Skeletal muscle satellite cell (primary cell): ENCODE measurements around the gene BBLN.

Experiments
- H3K27me3 ChIP-seq: 2 replicates; pipeline ENCODE4 v1.7.0; 2013; ENCODE audit warnings: low read length; ENCODE audit not compliant: control insufficient read depth, insufficient read depth
- H3K36me3 ChIP-seq: 2 replicates; pipeline ENCODE4 v1.7.0; 2013; ENCODE audit warnings: mild to moderate bottlenecking, control low read depth, low read length; ENCODE audit not compliant: insufficient read depth
- H3K4me1 ChIP-seq: 2 replicates; pipeline ENCODE4 v1.7.0; 2013; ENCODE audit warnings: low read length; ENCODE audit not compliant: control insufficient read depth, insufficient read depth
- H3K4me2 ChIP-seq: 2 replicates; pipeline ENCODE4 v1.7.0; 2013; ENCODE audit warnings: mild to moderate bottlenecking, low read length
- H3K4me3 ChIP-seq: 2 replicates; pipeline ENCODE4 v1.7.0; 2013; ENCODE audit warnings: low read length
- H3K9ac ChIP-seq: 2 replicates; pipeline ENCODE4 v1.7.0; 2013; ENCODE audit warnings: mild to moderate bottlenecking, low read depth, low read length, moderate library complexity
- H3K9me3 ChIP-seq: replicated peaks from 2 replicates; pipeline ENCODE4 v1.7.0; 2013; ENCODE audit warnings: mild to moderate bottlenecking, control low read depth, low read length

Gene BBLN

DNA sequence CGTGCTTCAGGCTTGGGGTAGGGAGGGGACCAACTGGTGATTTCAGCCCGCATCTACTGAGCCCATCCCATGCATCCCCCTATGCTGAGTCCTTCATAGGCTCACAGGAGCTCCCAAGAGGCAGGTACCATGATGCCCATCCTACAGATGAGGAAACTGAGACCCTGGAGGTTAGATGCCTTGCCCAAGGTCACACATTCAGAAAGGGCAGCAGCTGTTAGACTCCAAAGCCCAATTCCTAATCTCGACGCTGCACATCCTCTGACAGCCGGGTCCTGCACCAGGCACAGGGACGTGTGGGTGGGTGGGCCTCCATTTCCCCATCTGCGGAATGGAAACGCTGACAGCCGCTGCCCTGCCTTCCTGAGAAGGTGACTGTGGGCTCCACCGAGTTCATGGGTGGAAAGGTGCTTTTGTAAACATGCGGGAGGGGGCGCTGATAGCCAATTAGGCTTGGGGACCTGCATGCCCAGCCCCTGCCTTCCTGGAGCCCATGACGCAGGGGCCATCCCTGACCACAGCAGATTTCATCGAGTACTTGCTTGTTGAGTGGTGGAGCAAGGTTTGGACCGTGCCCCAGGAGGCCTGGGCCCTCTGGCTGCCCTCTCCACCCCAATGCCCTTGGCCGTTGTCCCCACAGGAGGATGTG is 45.4 kb downstream of the BBLN start:
- no peak overlapping the region for H3K4me2 ChIP-seq
- H3K4me3 ChIP-seq: no peak overlapping the region
- no peaks in the 10 kb centered on the region for H3K9me3 ChIP-seq
- H3K4me1 ChIP-seq: peaks cover 7% of the 10 kb centered on the region
- H3K36me3 ChIP-seq: no peaks in the 10 kb centered on the region
- H3K9ac ChIP-seq: no peak overlapping the region
- peaks cover 43% of the 10 kb centered on the region for H3K27me3 ChIP-seq

DNA sequence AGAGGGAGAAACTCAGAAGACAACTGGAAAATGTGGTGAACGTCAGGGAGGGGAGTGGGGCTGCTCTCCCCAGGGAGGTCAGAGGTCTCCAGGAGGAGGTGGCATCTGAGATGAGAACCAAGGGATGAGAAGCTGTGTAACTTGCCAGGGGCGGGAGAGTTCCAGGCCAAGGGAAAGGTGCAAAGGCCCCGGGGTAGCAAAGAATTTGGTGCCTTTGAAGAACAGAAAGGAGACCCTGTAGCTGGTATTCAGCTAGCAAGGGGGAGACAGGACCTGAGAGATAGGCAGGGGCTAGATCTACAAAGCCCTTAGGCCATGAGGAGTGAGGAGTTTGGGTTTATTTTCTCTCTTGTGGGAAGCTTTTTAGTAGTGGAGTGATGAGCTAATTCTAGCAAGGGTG is 46.4 kb downstream of the BBLN start:
- H3K36me3 ChIP-seq: no peaks in the 10 kb centered on the region
- no peaks in the 10 kb centered on the region for H3K9me3 ChIP-seq
- no peak overlapping the region for H3K9ac ChIP-seq
- peaks cover 54% of the 10 kb centered on the region for H3K27me3 ChIP-seq
- no peak overlapping the region for H3K4me2 ChIP-seq
- no peak overlapping the region for H3K4me3 ChIP-seq
- peaks cover 7% of the 10 kb centered on the region for H3K4me1 ChIP-seq

DNA sequence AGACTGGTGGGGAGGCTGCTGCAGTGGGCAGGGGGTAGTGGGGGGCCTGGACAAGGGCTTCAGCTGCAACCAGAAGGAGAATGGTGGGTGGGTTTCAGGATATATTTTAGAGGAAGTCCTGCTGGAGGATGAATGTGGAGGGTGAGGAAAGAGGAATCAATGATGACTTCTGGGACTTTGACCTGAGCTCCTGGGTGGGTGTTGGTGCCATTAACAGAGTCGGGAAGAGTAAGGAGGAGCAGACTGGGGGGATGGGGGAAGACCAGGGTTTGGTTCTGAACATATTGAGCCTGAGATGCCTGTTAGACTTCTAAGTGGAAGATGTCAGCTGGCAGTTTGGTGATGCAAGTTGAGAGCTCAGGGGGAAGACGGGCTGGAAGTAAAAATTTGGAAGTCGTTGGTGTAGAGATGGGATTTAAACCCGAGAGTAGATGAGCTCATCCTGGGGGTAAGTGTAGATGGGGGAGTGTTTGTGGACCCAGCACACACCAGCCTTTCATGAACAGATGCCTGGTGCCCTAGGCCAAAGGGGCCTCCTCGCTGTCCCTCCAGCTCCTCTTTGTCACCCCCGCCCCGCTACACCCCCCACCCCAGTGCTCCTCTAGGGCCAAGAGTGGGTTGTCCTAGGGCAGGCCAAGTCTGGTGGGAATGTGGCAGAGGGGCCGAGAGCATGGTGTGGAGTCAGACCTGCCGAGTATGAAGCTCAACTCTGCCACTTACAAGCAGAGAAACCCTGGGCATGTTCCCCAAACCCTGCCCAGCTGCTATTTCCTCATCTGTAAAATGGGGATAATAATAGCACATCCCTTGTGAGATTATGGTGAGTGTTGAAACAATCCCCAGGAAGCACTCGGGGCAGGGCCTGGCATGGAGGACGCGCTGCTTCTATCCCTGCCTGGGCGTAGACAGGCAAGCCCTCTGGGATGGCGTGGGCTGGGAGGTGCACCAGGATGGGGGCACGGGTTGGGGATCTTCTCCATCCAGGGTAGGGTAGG is 47.1 kb downstream of the BBLN start:
- H3K36me3 ChIP-seq: no peaks in the 10 kb centered on the region
- H3K9ac ChIP-seq: no peak overlapping the region
- peaks cover 7% of the 10 kb centered on the region for H3K4me1 ChIP-seq
- no peaks in the 10 kb centered on the region for H3K9me3 ChIP-seq
- H3K27me3 ChIP-seq: peaks cover 60% of the 10 kb centered on the region
- H3K4me2 ChIP-seq: no peak overlapping the region
- no peak overlapping the region for H3K4me3 ChIP-seq

DNA sequence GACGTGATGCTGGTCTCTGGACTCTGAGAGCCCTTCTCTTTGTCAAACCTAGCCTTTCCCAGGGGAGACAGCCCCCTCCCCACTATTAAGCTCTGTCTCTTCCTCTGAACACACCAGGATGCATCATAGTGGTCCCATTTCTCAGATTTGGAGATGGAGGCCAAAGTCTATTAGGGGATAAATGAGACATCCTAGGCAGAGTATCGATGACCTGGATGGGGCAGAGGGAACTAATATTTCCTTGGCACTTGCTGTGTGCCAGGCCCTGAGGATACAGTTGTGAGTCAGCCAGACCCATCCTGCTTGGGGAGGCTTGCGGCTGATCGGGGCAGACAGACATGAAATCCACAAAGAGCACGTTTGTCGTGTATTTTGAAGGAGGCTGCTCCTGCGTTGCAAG is 48.3 kb downstream of the BBLN start:
- Histone ChIP-seq H3K4me3 (no peak overlapping the region), H3K9ac (no peak overlapping the region), H3K36me3 (no peaks in the 10 kb centered on the region), H3K9me3 (no peaks in the 10 kb centered on the region), H3K4me2 (no peak overlapping the region), H3K4me1 (peaks cover 7% of the 10 kb centered on the region), H3K27me3 (peaks cover 66% of the 10 kb centered on the region)

DNA sequence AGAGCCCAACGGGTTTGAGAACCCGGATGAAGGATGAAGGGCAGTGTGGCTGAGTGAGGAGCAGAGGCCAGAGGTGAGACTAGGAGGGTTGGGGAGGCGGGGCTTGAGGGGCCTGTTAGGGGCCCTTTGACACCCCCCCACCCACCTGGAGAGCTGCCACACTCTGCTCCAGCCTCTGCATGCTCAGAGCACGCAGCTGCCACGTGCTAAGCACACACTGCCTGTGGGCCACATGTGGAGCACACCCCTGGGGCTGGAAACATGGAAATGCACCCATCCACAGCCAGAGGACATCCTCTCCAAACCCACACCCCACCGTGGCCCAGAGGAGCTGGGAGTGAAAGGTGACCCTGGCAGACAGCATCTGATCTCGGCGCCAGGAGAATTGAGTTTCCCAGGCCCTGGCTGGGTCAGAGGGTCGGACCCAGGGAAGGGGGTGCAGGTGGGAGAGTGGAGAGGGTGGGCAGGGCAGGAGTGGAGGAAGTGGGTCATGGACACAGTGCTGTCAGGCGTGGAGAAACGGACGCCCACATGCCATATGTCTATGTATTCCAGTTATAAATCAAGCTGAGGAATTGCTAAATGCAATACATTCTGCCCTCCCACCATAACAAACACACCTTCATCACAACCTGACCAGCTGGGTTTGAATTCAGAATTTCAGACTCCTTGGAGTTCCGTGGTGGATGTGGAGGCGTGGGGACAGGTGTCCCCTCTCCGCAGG is 49.0 kb downstream of the BBLN start:
- H3K9me3 ChIP-seq: no peaks in the 10 kb centered on the region
- peaks cover 69% of the 10 kb centered on the region for H3K27me3 ChIP-seq
- no peak overlapping the region for H3K9ac ChIP-seq
- H3K4me3 ChIP-seq: no peak overlapping the region
- peaks cover 2% of the 10 kb centered on the region for H3K4me1 ChIP-seq
- no peaks in the 10 kb centered on the region for H3K36me3 ChIP-seq
- H3K4me2 ChIP-seq: no peak overlapping the region

DNA sequence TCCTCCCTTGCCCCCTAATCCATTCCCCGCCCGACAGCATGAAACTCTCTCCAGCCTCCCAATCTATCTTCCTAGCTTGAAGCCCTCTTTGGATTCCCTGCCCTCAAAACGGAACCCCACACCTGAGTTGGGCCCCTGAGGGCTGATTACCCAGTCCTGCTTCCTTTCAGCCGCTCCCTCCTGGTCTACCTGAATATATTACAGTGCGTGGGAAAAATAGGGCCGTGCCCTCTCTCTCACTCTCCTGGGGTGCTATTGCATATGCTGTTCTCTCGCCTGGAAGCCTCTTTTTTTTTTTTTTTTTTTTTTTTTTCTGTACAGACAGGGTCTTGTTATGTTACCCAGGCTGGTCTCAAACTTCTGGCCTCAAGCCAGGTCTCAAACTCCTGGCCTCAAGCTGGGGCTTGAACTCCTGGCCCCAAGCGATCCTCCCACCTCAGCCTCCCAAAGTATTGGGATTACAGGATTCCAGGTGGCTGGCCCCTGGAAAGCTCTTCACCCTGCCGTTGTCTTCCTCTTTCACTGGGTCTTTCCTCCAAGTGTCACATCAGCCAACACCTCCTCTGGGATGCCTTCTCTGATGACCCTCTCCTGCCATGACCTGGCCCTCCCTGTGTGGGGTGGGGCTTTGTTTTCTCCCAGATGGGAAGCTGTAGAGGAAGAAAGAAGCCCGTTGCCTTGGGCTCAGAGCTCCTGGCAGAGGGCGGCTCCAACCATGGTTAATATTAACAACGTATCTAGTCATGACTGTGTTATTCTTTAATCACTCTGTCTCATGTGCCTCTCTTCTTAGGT is 51.3 kb downstream of the BBLN start:
- H3K4me1 ChIP-seq: peaks cover 16% of the 10 kb centered on the region
- no peak overlapping the region for H3K9ac ChIP-seq
- H3K4me2 ChIP-seq: no peak overlapping the region
- no peak overlapping the region for H3K4me3 ChIP-seq
- no peaks in the 10 kb centered on the region for H3K36me3 ChIP-seq
- no peaks in the 10 kb centered on the region for H3K9me3 ChIP-seq
- peaks cover 49% of the 10 kb centered on the region for H3K27me3 ChIP-seq

DNA sequence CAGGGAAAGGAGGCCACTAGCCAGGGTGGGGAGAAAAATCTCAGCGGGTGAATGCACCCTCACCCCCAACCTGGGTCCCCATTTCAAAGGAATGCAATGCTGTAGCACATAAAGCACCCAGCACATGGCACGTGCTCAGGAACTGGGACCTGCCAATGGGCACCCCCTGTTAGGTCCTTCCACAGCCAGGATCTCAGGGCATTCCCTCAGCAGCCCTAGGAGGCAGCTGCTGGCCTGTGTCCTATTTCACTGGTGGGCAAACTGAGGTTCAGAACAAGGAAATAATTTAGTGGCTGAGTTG is 51.9 kb downstream of the BBLN start:
- Histone ChIP-seq H3K9ac (no peak overlapping the region), H3K4me3 (no peak overlapping the region), H3K36me3 (no peaks in the 10 kb centered on the region), H3K4me2 (no peak overlapping the region), H3K4me1 (peaks cover 19% of the 10 kb centered on the region), H3K9me3 (no peaks in the 10 kb centered on the region), H3K27me3 (peaks cover 46% of the 10 kb centered on the region)
